SK-N-MC (cell line): Measurements from ENCODE around the gene DNAJA3.

Experiments
- EZH2 ChIP-seq: fragments of 200-600 bp; sonication (generic); IDR thresholded peaks from one replicate; pipeline ENCODE4 v1.6.1; 2017; ENCODE audit warnings: antibody characterized with exemption
- POLR2AphosphoS5 ChIP-seq: IDR thresholded peaks from 2 replicates; pipeline ENCODE4 v1.6.1; 2012; ENCODE audit warnings: mild to moderate bottlenecking, low read depth, low read length, borderline replicate concordance

GRCh38 chr16:4407543-4408322 lies 17.9 kb upstream of the DNAJA3 start:
- TF ChIP-seq EZH2 (no peak), POLR2AphosphoS5 (no peak)
